COLO668 (cell line): ENCODE measurements around the gene XCL2.
"Not testable (repeated sequence)": the region's sequence is repeated elsewhere in the genome, so short reads cannot be mapped to it uniquely, and the experiment has no call there.

Source experiments
- DNase-seq: peaks from one replicate; lab custom pipeline; 2025; ENCODE audit not compliant: unreplicated experiment; lab: John Stamatoyannopoulos, UW

The XCL2 gene

GRCh38 chr1:168543840-168544498 lies at the start of gene XCL2:
Gene XCL2 (minus strand): TSS chr1:168543997. CDS start chr1:168543964, 33 bp downstream.
- not testable (repeated sequence) for DNase-seq

GRCh38 chr1:168591641-168592250 lies 47.9 kb upstream of the XCL2 start:
- DNase-seq: no peak

- DNase-seq: no peak
These were observed 47.3 kb upstream of the XCL2 start for GRCh38 chr1:168591066-168591465.

- no peak for DNase-seq
These were observed 45.4 kb upstream of the XCL2 start for GRCh38 chr1:168589167-168589566.

GRCh38 chr1:168585937-168586336 lies 42.1 kb upstream of the XCL2 start:
- no peak for DNase-seq

GRCh38 chr1:168585191-168585590 lies 41.4 kb upstream of the XCL2 start:
- DNase-seq: no peak

GRCh38 chr1:168583571-168583970 lies 39.8 kb upstream of the XCL2 start:
- no peak for DNase-seq

- no peak for DNase-seq
These were observed 39.0 kb upstream of the XCL2 start for GRCh38 chr1:168582688-168583336.

- DNase-seq: no peak
These were observed 38.2 kb upstream of the XCL2 start for GRCh38 chr1:168581817-168582572.

GRCh38 chr1:168580991-168581390 lies 37.2 kb upstream of the XCL2 start:
- not testable (repeated sequence) for DNase-seq

GRCh38 chr1:168580290-168580689 lies 36.5 kb upstream of the XCL2 start:
- DNase-seq: not testable (repeated sequence)

- not testable (repeated sequence) for DNase-seq
These were observed 34.9 kb upstream of the XCL2 start for GRCh38 chr1:168578531-168579185.

- not testable (repeated sequence) for DNase-seq
These were observed 32.5 kb upstream of the XCL2 start, which contains the start of gene XCL1 for GRCh38 chr1:168576245-168576688. Gene XCL1 (plus strand): TSS chr1:168576605. CDS start chr1:168576638, 33 bp downstream.

- DNase-seq: not testable (repeated sequence)
These were observed 30.4 kb upstream of the XCL2 start for GRCh38 chr1:168574234-168574633.

GRCh38 chr1:168572633-168573032 lies 28.8 kb upstream of the XCL2 start:
- no peak for DNase-seq

- no peak for DNase-seq
These were observed 26.9 kb upstream of the XCL2 start for GRCh38 chr1:168570652-168571051.

GRCh38 chr1:168568346-168568745 lies 24.5 kb upstream of the XCL2 start:
- no peak for DNase-seq

- DNase-seq: no peak
These were observed 23.8 kb upstream of the XCL2 start for GRCh38 chr1:168567568-168567967.

GRCh38 chr1:168567007-168567406 lies 23.2 kb upstream of the XCL2 start:
- DNase-seq: no peak

- no peak for DNase-seq
These were observed 22.0 kb upstream of the XCL2 start for GRCh38 chr1:168565825-168566224.

GRCh38 chr1:168561989-168562388 lies 18.2 kb upstream of the XCL2 start:
- no peak for DNase-seq
